PC-9 (cell line): ENCODE data around the gene SYK. TPM values are rescaled to one million over a fixed set of nuclear protein-coding genes. Genes with fewer than 3 reads are reported as not detected.

Experiments used
- BruUV-seq: library from RNA; stranded (reverse); fragments of 400-500 nt; replicated peaks from 2 replicates; lab custom pipeline; 2021; lab: Mats Ljungman, UMichigan
- CTCF ChIA-PET: fragments of 300-600 bp; sonication (Branson Sonifier 250); formaldehyde crosslinking; loops from one replicate; lab custom pipeline; 2022; ENCODE audit warnings: antibody characterized with exemption; lab: Charles Lee
- POLR2A ChIA-PET: fragments of 300-600 bp; sonication (Branson Sonifier 250); formaldehyde crosslinking; loops from one replicate; lab custom pipeline; 2022; ENCODE audit warnings: antibody characterized with exemption; ENCODE audit not compliant: unreplicated experiment; lab: Charles Lee
- DNase-seq, 2 experiments: peaks; one replicate each; pipeline versions ENCODE4 v3.0.0 to v3.0.0-alpha.2; 2015 to 2022; ENCODE audit warnings: mixed read lengths in 1 of 2
- H2AFZ ChIP-seq: fragments of 200-600 bp; sonication (generic); 2 replicates; pipeline ENCODE4 v1.8.1; 2017; ENCODE audit warnings: antibody characterized with exemption
- H3F3A ChIP-seq: fragments of 200-600 bp; sonication (generic); 2 replicates; pipeline ENCODE4 v1.8.1; 2017; ENCODE audit warnings: antibody characterized with exemption, mild to moderate bottlenecking, low read depth; ENCODE audit not compliant: insufficient read depth
- H3K27ac ChIP-seq: fragments of 200-600 bp; sonication (generic); 2 replicates; pipeline ENCODE4 v1.6.1; 2016; ENCODE audit warnings: mixed run types
- H3K27me3 ChIP-seq: fragments of 200-600 bp; sonication (generic); 2 replicates; pipeline ENCODE4 v1.6.1; 2016; ENCODE audit warnings: low read depth, mixed run types; ENCODE audit not compliant: insufficient read depth
- H3K36me3 ChIP-seq: fragments of 200-600 bp; sonication (generic); 2 replicates; pipeline ENCODE4 v1.6.1; 2016; ENCODE audit warnings: low read depth, mixed run types
- H3K4me1 ChIP-seq: fragments of 200-600 bp; sonication (generic); replicated peaks from 2 replicates; pipeline ENCODE4 v1.6.1; 2016; ENCODE audit warnings: mixed run types; ENCODE audit not compliant: insufficient read depth
- H3K4me2 ChIP-seq: fragments of 200-600 bp; sonication (generic); 2 replicates; pipeline ENCODE4 v1.6.1; 2017; ENCODE audit warnings: mixed run types
- H3K4me3 ChIP-seq: fragments of 200-600 bp; sonication (generic); 2 replicates; pipeline ENCODE4 v1.6.1; 2016; ENCODE audit warnings: mixed run types
- H3K79me2 ChIP-seq: fragments of 200-600 bp; sonication (generic); 2 replicates; pipeline ENCODE4 v1.6.1; 2017; ENCODE audit warnings: low read depth, mixed run types
- H3K9me2 ChIP-seq: fragments of 200-600 bp; sonication (generic); 2 replicates; pipeline ENCODE4 v1.8.1; 2017; ENCODE audit warnings: mild to moderate bottlenecking; ENCODE audit not compliant: insufficient read depth
- H3K9me3 ChIP-seq: fragments of 200-600 bp; sonication (generic); 2 replicates; pipeline ENCODE4 v1.8.1; 2016; ENCODE audit warnings: low read depth; ENCODE audit not compliant: insufficient read depth
- H4K20me1 ChIP-seq: fragments of 200-600 bp; sonication (generic); 2 replicates; pipeline ENCODE4 v1.8.1; 2017; ENCODE audit not compliant: insufficient read depth
- CTCF ChIP-seq: fragments of 200-600 bp; sonication (generic); conservative IDR thresholded peaks from 2 replicates; pipeline ENCODE4 v1.6.1; 2017; ENCODE audit warnings: mixed run types, antibody characterized with exemption, mild to moderate bottlenecking, moderate library complexity
- EZH2 ChIP-seq: fragments of 200-600 bp; sonication (generic); IDR thresholded peaks from 2 replicates; pipeline ENCODE4 v1.8.0; 2017; ENCODE audit warnings: antibody characterized with exemption, low read depth
- intact Hi-C: fragments of 100-400 bp; cut with micrococcal nuclease; formaldehyde crosslinking; loops from one replicate; pipeline ENCODE4 v1.10.0; 2022; ENCODE audit not compliant: unreplicated experiment
- total RNA-seq: library from RNA; stranded (reverse); gene quantifications from 2 replicates; pipeline ENCODE4 v1.2.3, GENCODE V29; 2021

SYK gene
- total RNA-seq, 1 experiment from 2014 or later = 32.1 TPM

- POLR2A ChIA-PET = no interaction called here
- CTCF ChIA-PET = no interaction called here
Observed at GRCh38 chr9:90807006-90807405, 5.4 kb downstream of the SYK start.

DNA sequence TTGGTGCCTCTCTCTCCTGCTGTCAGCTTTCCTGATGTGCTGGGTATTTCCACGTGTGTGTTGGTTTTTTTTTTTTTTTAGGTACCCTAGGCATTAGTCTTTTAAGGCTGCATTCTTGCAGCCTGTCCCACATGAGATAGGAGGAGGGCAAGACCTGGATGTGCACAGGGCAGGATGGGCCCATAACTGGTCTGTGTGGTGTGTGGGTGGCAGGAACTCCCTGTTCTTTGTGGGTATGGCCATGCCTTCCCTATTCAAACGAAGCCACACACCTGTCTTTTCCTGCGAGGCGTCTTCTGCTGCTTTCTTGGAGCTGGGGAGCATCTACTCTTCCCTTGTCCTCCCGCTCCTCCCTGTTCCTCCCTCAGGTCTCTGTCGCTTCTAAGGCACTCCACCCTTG, 6.8 kb downstream of the SYK start:
- Histone ChIP-seq H4K20me1 (no peaks in the 10 kb centered on the region), H3K4me2 (no peak overlapping the region), H3F3A (no peaks in the 10 kb centered on the region), H3K4me1 (peaks cover 12% of the 10 kb centered on the region), H3K36me3 (no peaks in the 10 kb centered on the region; the same call in 1 of the 2 replicates), H3K4me3 (no peak overlapping the region), H3K27me3 (no peaks in the 10 kb centered on the region), H3K9me3 (no peaks in the 10 kb centered on the region), H3K9me2 (no peaks in the 10 kb centered on the region), H3K79me2 (peaks cover 21% of the 10 kb centered on the region), H3K27ac (no peak overlapping the region), H2AFZ (no peak overlapping the region)
- POLR2A ChIA-PET = no interaction called here
- intact Hi-C loops = no loop called here
- TF ChIP-seq CTCF (no peak), EZH2 (no peak)
- no peak for DNase-seq
- BruUV-seq = no TSS peak
- CTCF ChIA-PET = no interaction called here

More at GRCh38 chr9:90807006-90807405, 5.4 kb downstream of the SYK start:
- Histone ChIP-seq H3K79me2 (peaks cover 35% of the 10 kb centered on the region), H2AFZ (no peak overlapping the region), H3K9me2 (no peaks in the 10 kb centered on the region), H3K4me3 (no peak overlapping the region), H3K4me1 (peaks cover 23% of the 10 kb centered on the region), H3K4me2 (no peak overlapping the region), H4K20me1 (no peaks in the 10 kb centered on the region), H3K9me3 (no peaks in the 10 kb centered on the region), H3F3A (0 out of 2 replicates have a peak, but pooled peaks cover 4% of the 10 kb centered on the region), H3K27me3 (no peaks in the 10 kb centered on the region), H3K27ac (no peak overlapping the region), H3K36me3 (no peaks in the 10 kb centered on the region; the same call in 1 of the 2 replicates)
- DNase-seq = no peak
- BruUV-seq = no TSS peak
- no peak for TF ChIP-seq CTCF
- TF ChIP-seq EZH2 = no peak
- intact Hi-C loops = no loop called here

- CTCF ChIA-PET = no interaction called here
- POLR2A ChIA-PET = no interaction called here
Observed at GRCh38 chr9:90808890-90809685, 7.5 kb downstream of the SYK start.

More at GRCh38 chr9:90808890-90809685, 7.5 kb downstream of the SYK start:
- Histone ChIP-seq H3K9me3 (no peaks in the 10 kb centered on the region), H3K36me3 (no peaks in the 10 kb centered on the region; the same call in 1 of the 2 replicates), H3K27ac (no peak overlapping the region), H3K4me1 (peaks cover 10% of the 10 kb centered on the region; the same call in 1 of the 2 replicates), H2AFZ (no peak overlapping the region), H3K4me2 (no peak overlapping the region), H3F3A (no peaks in the 10 kb centered on the region), H3K79me2 (peaks cover 14% of the 10 kb centered on the region), H4K20me1 (no peaks in the 10 kb centered on the region), H3K4me3 (no peak overlapping the region), H3K27me3 (no peaks in the 10 kb centered on the region), H3K9me2 (no peaks in the 10 kb centered on the region)
- no TSS peak for BruUV-seq
- intact Hi-C loops = no loop called here
- TF ChIP-seq EZH2 (no peak), CTCF (no peak)
- DNase-seq = no peak
